Activated CD8-positive, alpha-beta memory T cell treated with anti-CD3 and anti-CD28 coated beads for 24 hours (primary cell): ENCODE measurements around the gene PCDH9.
"Not testable (repeated sequence)": the region's sequence is repeated elsewhere in the genome, so short reads cannot be mapped to it uniquely, and the experiment has no call there.

Experiments used
- DNase-seq: peaks from one replicate; pipeline ENCODE4 v3.0.0-alpha.2; 2020

The PCDH9 gene

GRCh38 chr13:66881170-66881569 lies 349.0 kb downstream of the PCDH9 start:
- DNase-seq = not testable (repeated sequence)

DNA sequence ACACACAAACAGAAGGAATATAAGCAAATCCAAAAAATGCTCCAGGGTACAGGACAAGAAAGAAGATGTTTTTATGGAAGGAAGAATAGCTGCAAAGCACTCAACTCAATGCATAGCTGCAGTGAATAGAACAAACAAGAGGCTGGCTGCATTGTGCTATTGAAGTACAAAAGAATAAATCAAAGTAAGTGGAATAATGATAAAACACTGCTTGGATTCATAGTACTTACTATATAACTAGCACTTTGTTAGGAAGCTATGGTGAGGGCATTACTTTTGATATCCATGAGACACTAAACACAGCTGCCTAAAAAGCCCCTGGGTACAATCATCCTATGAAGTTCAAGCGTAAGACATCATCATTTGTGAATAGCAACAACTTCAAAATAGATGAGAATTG lies 350.1 kb downstream of the PCDH9 start:
- no peak for DNase-seq

- no peak for DNase-seq
Measured at GRCh38 chr13:66875264-66875663, 354.9 kb downstream of the PCDH9 start.

DNA sequence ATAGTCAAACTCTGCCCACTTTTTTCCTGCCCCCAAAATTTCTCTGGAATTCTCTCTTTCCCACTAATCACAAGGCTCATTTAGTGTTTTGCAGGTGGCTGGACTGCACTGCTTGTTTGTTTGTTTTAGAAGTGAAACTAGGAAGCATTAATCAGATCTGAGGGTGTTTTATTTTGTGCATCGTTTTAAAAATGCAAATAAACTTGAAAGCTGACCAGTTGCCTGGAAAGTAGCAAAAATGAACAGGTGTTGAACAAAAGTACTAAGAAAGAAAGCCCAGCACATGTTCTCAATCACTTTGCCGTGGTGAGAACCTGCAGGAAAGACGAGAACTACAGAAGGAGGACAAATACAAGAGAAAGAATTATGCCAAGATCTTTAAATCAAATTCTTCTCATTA lies 365.5 kb downstream of the PCDH9 start:
- no peak for DNase-seq

- no peak for DNase-seq
Measured at GRCh38 chr13:66860878-66861417, 369.2 kb downstream of the PCDH9 start.

GRCh38 chr13:66859934-66860877 lies 369.9 kb downstream of the PCDH9 start:
- no peak for DNase-seq

DNA sequence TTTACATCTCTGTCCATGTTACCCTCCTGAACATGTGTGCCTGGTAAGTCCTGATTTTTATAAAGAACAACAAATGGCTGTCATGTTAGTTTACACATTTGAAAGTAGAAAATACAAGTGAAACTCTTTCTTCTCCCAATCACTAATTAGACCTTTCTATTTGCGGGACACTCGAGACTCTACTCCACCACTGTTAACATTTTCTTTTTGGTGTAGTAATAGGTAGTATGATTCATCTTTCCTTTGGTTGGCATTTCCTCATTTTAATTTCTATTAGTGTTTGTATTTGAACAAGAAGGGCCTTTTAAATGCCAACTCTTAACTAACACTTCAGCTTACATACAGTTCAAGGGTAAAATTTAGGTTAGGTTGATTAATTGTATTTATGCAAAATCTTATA lies 371.1 kb downstream of the PCDH9 start:
- DNase-seq = no peak

- no peak for DNase-seq
Measured at GRCh38 chr13:66858163-66858562, 372.0 kb downstream of the PCDH9 start.

DNA sequence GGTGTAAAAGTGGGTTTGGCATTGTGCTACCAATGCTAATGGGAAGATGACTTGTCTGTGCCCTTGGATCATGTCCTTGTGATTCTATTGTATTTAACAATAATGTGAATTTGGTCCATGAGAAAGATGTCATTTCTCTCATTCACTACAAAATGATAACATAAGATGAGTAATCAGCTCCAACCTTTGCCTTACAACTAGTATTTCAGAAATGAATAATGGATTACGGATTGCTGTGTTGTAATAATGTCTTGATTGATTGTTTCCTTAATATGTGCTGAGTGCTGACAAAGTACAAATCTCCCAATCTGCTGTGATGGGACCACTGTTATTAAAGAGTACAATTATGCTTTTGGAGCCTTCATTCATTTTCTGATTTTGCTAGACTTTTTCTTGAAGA lies 375.0 kb downstream of the PCDH9 start:
- no peak for DNase-seq

DNA sequence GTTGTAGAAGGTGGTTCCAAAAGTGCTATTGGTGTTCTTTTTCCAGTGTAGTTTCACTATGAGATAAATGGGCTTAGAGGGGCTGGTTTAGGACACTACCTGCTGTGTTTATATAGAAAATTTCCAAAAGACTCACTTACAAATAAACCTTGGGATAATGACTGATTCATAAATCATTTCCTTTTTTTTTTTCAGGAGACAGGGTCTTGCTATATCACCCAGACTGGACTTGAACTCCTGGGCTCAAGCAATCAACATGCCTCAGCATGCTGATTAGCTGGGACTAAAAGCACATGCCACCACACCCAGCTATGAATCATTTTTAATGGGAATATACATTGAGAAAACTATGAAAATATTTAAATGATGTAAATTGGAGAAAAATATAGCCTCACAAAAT lies 376.6 kb downstream of the PCDH9 start:
- no peak for DNase-seq

DNA sequence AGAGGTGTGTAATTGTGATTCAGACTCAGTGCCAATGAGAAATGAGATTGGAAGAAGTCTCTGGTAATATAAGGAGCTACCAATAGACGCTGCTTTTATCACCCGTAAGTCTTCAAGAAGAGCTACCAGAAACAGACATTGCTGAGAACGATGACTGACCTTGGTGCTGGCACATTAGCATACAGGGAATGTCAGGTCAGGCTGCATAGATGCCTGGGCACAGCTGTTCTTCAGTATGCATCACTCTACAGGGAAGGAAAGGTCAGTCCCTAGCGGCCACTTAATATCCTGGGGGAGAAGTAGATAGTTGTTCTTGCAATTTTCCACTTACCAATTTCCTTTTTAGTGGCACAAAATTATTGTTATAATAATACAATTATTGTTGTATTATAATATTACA lies 380.4 kb downstream of the PCDH9 start:
- no peak for DNase-seq

DNA sequence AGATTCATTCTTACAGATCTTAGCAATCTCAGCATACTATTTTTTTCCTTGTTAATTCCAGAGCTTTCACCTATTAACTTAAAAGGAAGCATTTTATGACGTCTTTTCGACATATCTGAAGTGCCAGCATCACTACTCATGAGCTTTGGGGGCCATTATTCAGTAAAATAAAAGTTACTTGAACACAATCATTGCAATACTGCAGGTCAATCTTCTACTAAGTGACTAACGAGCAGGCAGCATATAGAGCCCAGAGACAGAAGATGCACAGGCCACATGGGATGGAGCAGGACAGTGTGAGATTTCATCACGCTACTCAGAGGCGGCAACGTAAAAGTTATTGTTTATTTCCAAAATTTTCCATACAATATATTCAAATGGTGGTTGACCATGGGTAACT lies 382.6 kb downstream of the PCDH9 start:
- no peak for DNase-seq

GRCh38 chr13:66845393-66845792 lies 384.7 kb downstream of the PCDH9 start:
- DNase-seq = no peak

DNA sequence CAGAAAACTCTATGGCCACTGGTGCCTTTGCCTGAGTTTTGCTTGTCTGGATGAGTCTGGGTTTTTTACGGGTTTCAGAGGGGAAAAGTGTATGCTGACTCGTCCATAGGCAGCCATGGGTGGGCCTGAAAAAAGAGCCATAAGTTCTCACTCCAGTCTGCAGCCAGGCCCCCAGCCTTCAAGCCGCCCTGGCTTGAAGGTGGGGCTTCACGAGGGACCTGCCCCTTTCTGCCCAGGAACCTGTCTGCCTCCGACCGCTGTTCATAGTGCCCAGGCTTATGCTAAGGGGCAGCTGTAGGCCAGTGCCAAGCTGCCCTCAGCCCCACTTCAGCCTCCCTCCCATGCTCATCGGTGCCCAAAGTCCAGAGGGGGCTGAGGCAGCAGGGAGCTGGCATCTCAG lies 385.2 kb downstream of the PCDH9 start:
- no peak for DNase-seq

GRCh38 chr13:66842766-66843165 lies 387.4 kb downstream of the PCDH9 start:
- DNase-seq = no peak

GRCh38 chr13:66840621-66841020 lies 389.5 kb downstream of the PCDH9 start:
- DNase-seq = no peak

DNA sequence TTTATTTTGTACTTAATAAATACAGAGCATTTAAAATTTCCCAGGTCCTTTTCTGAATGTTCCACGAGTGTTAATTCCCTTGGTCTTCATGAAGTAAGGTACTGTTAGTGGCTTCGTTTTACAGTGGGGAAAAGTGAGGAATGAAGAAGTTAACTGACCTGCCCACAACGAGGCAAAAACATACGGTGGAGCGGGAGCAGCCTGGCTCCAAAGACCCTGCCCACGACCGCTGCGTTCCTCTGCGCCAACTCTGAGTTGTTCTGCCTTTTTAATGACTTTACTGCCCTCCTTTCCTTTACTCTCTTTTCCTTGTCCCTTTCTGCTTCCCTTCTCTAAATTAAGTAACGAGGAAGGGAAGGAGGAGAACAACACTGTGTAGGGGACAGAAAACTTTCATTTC lies 392.9 kb downstream of the PCDH9 start:
- DNase-seq = no peak

DNA sequence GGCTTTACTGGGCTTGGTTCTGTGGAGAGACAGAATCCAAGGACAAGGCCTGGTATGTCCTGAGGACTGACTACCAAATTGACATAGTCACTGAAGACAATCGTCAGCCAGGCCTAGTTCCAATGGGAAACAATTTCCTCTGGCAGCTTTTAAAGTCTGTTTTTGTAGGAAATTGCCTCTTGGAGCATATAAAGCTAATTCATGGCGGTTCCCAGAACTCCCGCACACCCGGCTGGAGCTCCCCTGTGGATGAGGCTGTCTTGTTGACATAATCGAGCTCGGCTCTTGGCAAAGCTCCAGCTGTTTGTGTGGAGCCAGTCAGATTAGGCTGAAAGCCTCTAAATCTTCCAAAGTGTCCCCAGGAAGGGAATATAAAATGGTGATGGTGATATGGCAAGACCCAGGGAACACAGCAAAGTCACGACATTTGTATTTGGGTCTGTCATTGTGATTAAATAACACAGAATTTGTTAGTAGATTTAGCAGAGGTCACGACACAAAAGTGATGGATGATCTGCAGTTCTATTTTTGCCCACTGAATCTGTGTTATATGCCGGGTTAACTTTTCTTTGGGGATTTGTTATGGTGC lies 395.0 kb downstream of the PCDH9 start:
- DNase-seq = no peak

DNA sequence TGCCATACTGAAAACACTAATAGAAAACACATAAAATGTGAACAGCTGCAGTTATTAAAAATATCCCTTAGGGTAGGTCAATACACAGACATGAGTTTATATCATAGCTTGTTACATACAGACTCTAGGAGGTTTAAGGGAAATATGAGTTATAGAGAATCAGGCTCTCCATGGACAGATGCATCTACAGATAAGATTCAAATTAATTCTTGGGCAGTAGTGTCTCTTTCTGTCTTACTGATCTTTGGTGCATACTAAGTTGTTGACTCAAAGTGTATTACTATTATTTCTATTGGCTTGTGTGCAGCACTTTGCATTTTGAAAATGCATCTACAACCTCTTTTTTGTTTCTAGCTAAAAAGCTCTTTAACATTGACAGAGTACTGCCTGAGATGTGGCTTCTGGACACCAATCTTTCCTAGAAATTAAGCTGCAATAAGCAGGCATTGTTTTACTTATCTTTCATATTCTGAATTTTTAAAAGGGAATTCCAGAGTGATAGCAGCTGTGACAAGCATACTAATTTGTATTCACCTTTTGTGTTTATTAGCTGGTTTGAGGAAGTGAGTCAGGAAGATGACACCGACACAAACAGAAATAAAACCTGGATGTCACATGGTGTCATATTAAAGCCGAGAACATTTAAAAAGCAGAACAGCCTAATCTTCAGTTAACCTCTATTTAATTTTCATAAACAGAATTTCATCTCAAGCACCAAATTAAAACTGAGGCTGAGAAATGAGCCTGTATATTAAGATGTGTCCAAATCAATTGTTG lies 399.0 kb downstream of the PCDH9 start:
- DNase-seq = no peak

DNA sequence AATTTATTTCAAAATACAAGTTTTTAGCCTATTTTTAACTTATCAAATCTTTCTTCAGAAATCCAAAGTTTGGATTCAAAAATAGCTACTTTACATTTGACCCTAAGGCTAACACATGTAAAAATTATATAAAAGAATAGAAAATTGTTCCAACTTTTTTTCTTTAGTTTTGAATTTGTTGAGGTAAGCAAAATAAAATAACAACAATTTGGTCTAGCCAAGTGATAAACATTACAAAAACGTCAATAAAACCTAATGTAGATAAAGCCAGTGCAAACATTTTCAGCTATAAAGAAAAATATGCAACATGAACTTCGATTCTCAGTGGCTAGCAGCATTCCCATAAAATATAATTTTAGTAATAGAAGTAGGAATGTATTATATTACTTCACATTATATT lies 400.3 kb downstream of the PCDH9 start:
- no peak for DNase-seq

- no peak for DNase-seq
Measured at GRCh38 chr13:66826398-66826797, 403.7 kb downstream of the PCDH9 start.

DNA sequence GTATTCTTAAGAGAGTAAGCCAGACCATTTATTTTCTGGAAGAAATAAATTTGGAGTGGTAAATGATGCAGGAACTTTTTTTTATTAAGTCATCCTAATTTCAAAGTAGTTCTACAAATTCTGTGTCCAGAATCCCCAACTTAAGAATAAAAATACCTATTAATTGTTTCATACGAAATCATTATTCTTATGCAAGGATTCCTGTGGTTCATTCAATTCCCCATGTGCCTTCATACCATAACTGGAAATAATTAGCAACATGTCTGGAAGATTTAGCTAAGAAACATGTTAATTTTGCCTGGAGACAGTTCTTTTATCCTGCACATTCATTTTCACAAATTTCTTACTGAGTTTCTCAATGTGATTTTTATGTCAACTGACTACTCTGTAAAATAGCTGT lies 408.6 kb downstream of the PCDH9 start:
- DNase-seq = no peak

DNA sequence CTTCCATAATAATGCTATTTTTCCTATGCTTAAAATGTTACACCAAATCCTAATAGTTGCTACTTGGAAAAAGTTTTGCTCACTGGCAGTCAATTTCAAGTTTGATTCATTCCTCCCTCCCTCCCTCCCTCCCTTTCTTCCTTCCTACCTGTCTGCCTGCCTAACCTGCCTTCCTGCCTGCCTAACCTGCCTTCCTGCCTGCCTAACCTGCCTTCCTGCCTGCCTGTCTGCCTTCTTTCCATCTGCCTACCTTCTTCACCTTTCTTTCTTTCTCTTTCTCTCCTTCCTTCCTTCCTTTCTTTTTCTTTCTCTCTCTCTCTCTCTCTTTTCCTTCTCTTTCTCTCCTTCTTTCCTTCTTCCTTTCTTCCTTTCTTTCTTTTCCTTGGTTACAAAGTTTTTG lies 418.7 kb downstream of the PCDH9 start:
- no peak for DNase-seq

DNA sequence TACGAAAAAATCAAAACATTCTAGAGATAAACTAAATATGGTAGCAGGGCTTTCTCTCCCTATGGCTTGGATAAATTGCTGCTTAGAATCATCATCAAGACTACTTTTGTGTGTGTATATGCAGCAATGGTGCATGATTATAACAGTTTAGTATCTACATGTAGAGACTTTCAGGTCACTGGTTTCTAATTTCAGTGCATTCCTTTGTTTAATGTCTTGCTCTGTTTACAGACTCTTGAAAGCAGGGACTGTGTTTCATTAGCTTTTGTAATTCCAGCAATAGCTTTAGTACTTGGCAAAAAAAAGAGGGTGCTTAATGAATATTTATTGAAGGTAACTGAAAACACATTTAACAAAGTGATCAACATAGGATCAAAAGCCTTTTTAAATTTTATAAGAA lies 420.7 kb downstream of the PCDH9 start:
- no peak for DNase-seq
